ENCODE data around the gene EIF1. TPM values are rescaled to one million over a fixed set of nuclear protein-coding genes. Genes with fewer than 3 reads are reported as not detected.
"Not testable (repeated sequence)": the region's sequence is repeated elsewhere in the genome, so short reads cannot be mapped to it uniquely, and the experiment has no call there.

The EIF1 gene
- total RNA-seq, 1 donor from 2014 or later, result 43.6 TPM

- DNase-seq (ENCODE audit: low read depth in 2 of 2), result peak in 1 of 2 donors; percentile 44
Observed at GRCh38 chr17:41678411-41678906, 10.2 kb upstream of the EIF1 start.

GRCh38 chr17:41678907-41679739, 9.6 kb upstream of the EIF1 start:
- DNase-seq (ENCODE audit: low read depth in 2 of 2), result peak in 1 of 2 donors; percentile 64

- DNase-seq (ENCODE audit: low read depth in 2 of 2), result no peak
Observed at GRCh38 chr17:41679740-41680425, 8.8 kb upstream of the EIF1 start.

GRCh38 chr17:41680426-41681040, 8.2 kb upstream of the EIF1 start:
- no peak for DNase-seq (ENCODE audit: low read depth in 2 of 2)

- no peak for DNase-seq (ENCODE audit: low read depth in 2 of 2)
Observed at GRCh38 chr17:41681776-41682175, 6.9 kb upstream of the EIF1 start.

GRCh38 chr17:41682631-41683030, 6.1 kb upstream of the EIF1 start:
- no peak for DNase-seq (ENCODE audit: low read depth in 2 of 2)

- DNase-seq (ENCODE audit: low read depth in 2 of 2), result no peak
Observed at GRCh38 chr17:41683441-41684007, 5.2 kb upstream of the EIF1 start.

GRCh38 chr17:41684035-41684434, 4.7 kb upstream of the EIF1 start:
- DNase-seq (ENCODE audit: low read depth in 2 of 2), result no peak

- not testable (repeated sequence) for DNase-seq (ENCODE audit: low read depth in 2 of 2)
Observed at GRCh38 chr17:41685753-41686152, 2.9 kb upstream of the EIF1 start.

GRCh38 chr17:41686281-41686680, 2.4 kb upstream of the EIF1 start:
- DNase-seq (ENCODE audit: low read depth in 2 of 2), result no peak

GRCh38 chr17:41687828-41688640, 651 bp upstream of the EIF1 start:
- DNase-seq (ENCODE audit: low read depth in 2 of 2), result peak; percentile 11 to 68

- peak; percentile 40 to 69 for DNase-seq (ENCODE audit: low read depth in 2 of 2)
Observed at GRCh38 chr17:41689497-41690299, 1.0 kb downstream of the EIF1 start.

- no peak for DNase-seq (ENCODE audit: low read depth in 2 of 2)
Observed at GRCh38 chr17:41690497-41690896, 1.8 kb downstream of the EIF1 start.

GRCh38 chr17:41691031-41691777, 2.5 kb downstream of the EIF1 start:
- no peak for DNase-seq (ENCODE audit: low read depth in 2 of 2)

GRCh38 chr17:41692722-41693521, 4.2 kb downstream of the EIF1 start:
- no peak for DNase-seq (ENCODE audit: low read depth in 2 of 2)

- no peak for DNase-seq (ENCODE audit: low read depth in 2 of 2)
Observed at GRCh38 chr17:41695134-41695661, 6.5 kb downstream of the EIF1 start.

GRCh38 chr17:41695954-41696757, 7.5 kb downstream of the EIF1 start:
- DNase-seq (ENCODE audit: low read depth in 2 of 2), result peak; percentile 55 to 75

Measured in dermis microvascular lymphatic vessel endothelial cell (primary cell).